ENCODE data around the gene ITGB1BP1. TPM values are rescaled to one million over a fixed set of nuclear protein-coding genes. Genes with fewer than 3 reads are reported as not detected.
A peak's percentile ranks its signal among the peaks of the same experiment; 100 is the strongest.
"Not testable (repeated sequence)": the region's sequence is repeated elsewhere in the genome, so short reads cannot be mapped to it uniquely, and the experiment has no call there.

ITGB1BP1 gene
- total RNA-seq, 1 donor from 2014 or later: 53.8 TPM

GRCh38 chr2:9400268-9401058 lies 22.9 kb downstream of the ITGB1BP1 start:
- Histone ChIP-seq H3K27me3 (no peaks in the 10 kb centered on the region), H3K4me3 (no peak overlapping the region), H3K9me3 (no peaks in the 10 kb centered on the region), H3K27ac (peak overlapping the region; percentile 88), H3K4me1 (peaks cover 26% of the 10 kb centered on the region), H3K36me3 (no peaks in the 10 kb centered on the region)
- TF ChIP-seq POLR2A (IDR thresholded peaks at IDR 0.05) (no peak), CTCF (IDR thresholded peaks at IDR 0.05) (no peak), POLR2AphosphoS5 (IDR thresholded peaks at IDR 0.05; ENCODE audit: insufficient read depth in 1 of 2, low read depth in 1 of 2) (no peak)
- intact Hi-C loops (cut with DNase I): loop anchor here (10.0 kb wide), 1 partner anchor 56 kb away; no protein-coding TSS in a partner anchor
- DNase-seq (ENCODE audit: extremely low spot score in 2 of 2): no peak

- Histone ChIP-seq H3K27ac (peak overlapping the region; percentile 88), H3K4me3 (no peak overlapping the region), H3K4me1 (peaks cover 26% of the 10 kb centered on the region), H3K9me3 (no peaks in the 10 kb centered on the region), H3K27me3 (no peaks in the 10 kb centered on the region), H3K36me3 (no peaks in the 10 kb centered on the region)
- intact Hi-C loops (cut with DNase I): no loop called here
- TF ChIP-seq POLR2A (IDR thresholded peaks at IDR 0.05) (peak in 1 of 2 donors; percentile 40), POLR2AphosphoS5 (IDR thresholded peaks at IDR 0.05; ENCODE audit: insufficient read depth in 1 of 2, low read depth in 1 of 2) (peak; percentile 50 to 72), CTCF (IDR thresholded peaks at IDR 0.05) (no peak)
- DNase-seq (ENCODE audit: extremely low spot score in 2 of 2): no peak
Measured at GRCh38 chr2:9398881-9399780, 24.2 kb downstream of the ITGB1BP1 start.

DNA sequence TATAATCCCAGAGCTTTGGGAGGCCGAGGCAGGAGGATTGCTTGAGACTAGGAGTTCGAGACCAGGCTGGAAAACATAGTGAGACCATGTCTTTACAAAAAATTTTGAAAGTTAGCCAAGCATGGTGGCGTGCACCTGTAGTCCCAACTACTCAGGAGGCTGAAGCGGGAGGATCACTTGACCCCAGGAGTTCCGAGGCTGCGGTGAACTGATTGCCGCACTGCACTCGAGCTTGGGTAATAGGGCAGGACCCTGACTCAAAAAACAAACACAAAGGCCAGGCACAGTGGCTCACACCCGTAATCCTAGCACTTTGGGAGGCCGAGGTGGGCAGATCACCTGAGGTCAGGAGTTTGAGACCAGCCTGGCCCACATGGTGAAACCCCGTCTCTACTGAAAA lies 25.1 kb downstream of the ITGB1BP1 start:
- Histone ChIP-seq H3K4me1 (peaks cover 34% of the 10 kb centered on the region), H3K27ac (peak overlapping the region; percentile 88)
- H3K27me3 ChIP-seq; H3K4me3 ChIP-seq; H3K9me3 ChIP-seq; intact Hi-C loops (cut with DNase I); H3K36me3 ChIP-seq; DNase-seq (ENCODE audit: extremely low spot score in 2 of 2): not testable (repeated sequence)

DNA sequence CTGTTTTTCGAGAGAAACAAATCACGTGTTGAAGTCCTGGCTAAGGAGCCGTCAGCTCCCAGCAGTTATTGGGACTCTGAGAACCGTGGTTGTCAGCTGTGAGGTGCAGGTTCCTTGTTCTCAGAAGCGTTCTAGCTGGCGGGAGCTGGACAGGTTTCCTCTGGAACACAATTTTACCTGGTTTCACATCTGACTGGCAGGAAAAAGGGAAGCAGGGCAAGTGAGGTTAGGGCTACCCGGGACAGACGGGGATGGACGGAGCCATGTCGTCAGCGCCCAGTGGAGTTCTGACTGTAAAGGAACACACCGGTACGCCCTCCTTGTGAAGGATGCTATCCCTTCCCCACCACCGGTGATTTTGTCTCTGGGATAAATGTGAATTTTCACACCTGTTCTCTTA lies 26.1 kb downstream of the ITGB1BP1 start:
- TF ChIP-seq CTCF (IDR thresholded peaks at IDR 0.05) (no peak), POLR2A (IDR thresholded peaks at IDR 0.05) (no peak), POLR2AphosphoS5 (IDR thresholded peaks at IDR 0.05; ENCODE audit: insufficient read depth in 1 of 2, low read depth in 1 of 2) (no peak)
- no peak overlapping the region for H3K4me3 ChIP-seq
- peak overlapping the region; percentile 88 for H3K27ac ChIP-seq
- DNase-seq (ENCODE audit: extremely low spot score in 2 of 2): no peak
- intact Hi-C loops (cut with DNase I): no loop called here
- no peaks in the 10 kb centered on the region for H3K36me3 ChIP-seq
- H3K27me3 ChIP-seq: no peaks in the 10 kb centered on the region
- peaks cover 45% of the 10 kb centered on the region for H3K4me1 ChIP-seq
- H3K9me3 ChIP-seq: no peaks in the 10 kb centered on the region

DNA sequence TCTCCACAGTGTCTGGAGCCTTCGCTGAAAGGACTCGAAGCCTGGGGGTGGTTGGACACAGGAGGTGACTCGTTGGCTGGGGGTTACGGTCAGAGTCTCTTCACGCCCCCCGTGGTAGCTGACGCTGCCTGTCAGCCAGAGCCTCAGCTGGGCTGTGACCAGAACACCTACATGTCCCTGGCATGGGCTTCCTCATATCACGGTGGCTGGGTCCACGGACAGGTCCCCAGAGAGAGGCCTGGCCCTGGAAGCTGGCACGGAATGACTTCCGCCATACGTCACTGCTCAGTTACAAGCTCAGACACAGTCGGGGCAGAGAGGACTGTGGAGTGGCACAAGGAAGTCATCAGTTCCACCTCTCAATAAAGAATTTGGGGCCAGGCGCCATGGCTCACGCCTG lies 28.5 kb downstream of the ITGB1BP1 start:
- Histone ChIP-seq H3K4me1 (peaks cover 37% of the 10 kb centered on the region), H3K9me3 (no peaks in the 10 kb centered on the region), H3K36me3 (peaks cover 0 to 13% of the 10 kb centered on the region in 2 donors), H3K4me3 (no peak overlapping the region), H3K27ac (no peak overlapping the region), H3K27me3 (no peaks in the 10 kb centered on the region)
- intact Hi-C loops (cut with DNase I): no loop called here
- no peak for DNase-seq (ENCODE audit: extremely low spot score in 2 of 2)
- no peak for TF ChIP-seq POLR2AphosphoS5 (IDR thresholded peaks at IDR 0.05; ENCODE audit: insufficient read depth in 1 of 2, low read depth in 1 of 2)
- TF ChIP-seq CTCF (IDR thresholded peaks at IDR 0.05): no peak
- TF ChIP-seq POLR2A (IDR thresholded peaks at IDR 0.05): no peak

Data from vagina (tissue), 2 donors.